ENCODE results near the gene ADGRL3.

- TF ChIP-seq CTCF (IDR thresholded peaks at IDR 0.05; ENCODE audit: low read depth, low read length) (no peak), EZH2phosphoT487 (IDR thresholded peaks at IDR 0.05; ENCODE audit: low read depth) (no peak)
Observed at GRCh38 chr4:61734409-61734808, 534.3 kb downstream of the ADGRL3 start.

Data from OCI-LY3 (cell line).